ENCODE data around the gene HMCN2. TPM values are rescaled to one million over a fixed set of nuclear protein-coding genes. Genes with fewer than 3 reads are reported as not detected.

Gene HMCN2
- total and polyA plus RNA-seq, 2 donors (not counting 1 experiment from before 2014, with no cell fraction given), result 0.01 TPM; not detected in 1

DNA sequence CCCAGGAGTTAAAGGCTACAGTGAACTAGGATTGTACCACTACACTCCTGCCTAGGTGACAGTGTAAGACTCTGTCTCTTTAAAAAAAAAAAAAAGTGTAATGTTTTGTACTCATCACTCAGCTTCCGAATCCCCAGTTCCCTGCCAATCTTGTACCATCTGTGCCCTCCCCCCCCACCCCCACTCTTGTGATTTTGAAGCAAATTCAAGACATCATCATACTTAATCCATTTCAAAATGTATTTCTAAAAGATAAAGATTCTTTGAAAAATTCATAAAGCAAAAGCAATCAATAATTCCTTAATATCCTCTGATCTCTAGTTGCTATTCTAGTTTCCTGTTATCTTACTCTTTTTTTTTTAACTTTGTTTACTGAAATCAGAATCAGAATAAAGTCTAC lies 34.9 kb upstream of the HMCN2 start:
- Mint-ChIP-seq H3K27me3 (peaks cover 6% of the 10 kb centered on the region), H3K4me3 (no peak overlapping the region), H3K4me1 (no peaks in the 10 kb centered on the region), H3K27ac (no peak overlapping the region), H3K9me3 (ENCODE audit: insufficient read depth) (peaks cover 5% of the 10 kb centered on the region)
- no CpG with 5 or more reads among the region's 1 CpG for WGBS (ENCODE audit: insufficient coverage)
- DNase-seq (no peak), ATAC-seq (ENCODE audit: low read depth) (no peak)
- H3K27ac ChIP-seq (ENCODE audit: low read length in 2 of 2), result no peak overlapping the region
- H3K79me2 ChIP-seq (ENCODE audit: control insufficient read depth, insufficient read depth, low read length), result no peaks in the 10 kb centered on the region
- POLR2A ChIA-PET, result no interaction called here
- peaks cover 0 to 9% (median 0%) of the 10 kb centered on the region in 4 experiments for H3K27me3 ChIP-seq (replicated peaks in 1 of 4; ENCODE audit: control extremely low read depth in 1 of 4, control insufficient read depth in 3 of 4, insufficient read depth in 4 of 4, low read length in 3 of 4)
- H3K4me3 ChIP-seq (ENCODE audit: control extremely low read depth in 1 of 5, extremely low read depth in 1 of 5, insufficient read depth in 1 of 5, low read depth in 2 of 5, low read length in 4 of 5), result no peak overlapping the region
- H2AFZ ChIP-seq (ENCODE audit: insufficient read depth, low read depth, low read length, poor library complexity, severe bottlenecking), result no peak overlapping the region
- H4K20me1 ChIP-seq (ENCODE audit: control insufficient read depth, insufficient read depth, low read length, poor library complexity, severe bottlenecking), result no peaks in the 10 kb centered on the region
- no peaks in the 10 kb centered on the region for H3K36me3 ChIP-seq (replicated peaks in 1 of 2; ENCODE audit: control extremely low read depth in 1 of 2, control insufficient read depth in 1 of 2, extremely low read depth in 1 of 2, insufficient read depth in 2 of 2, low read length in 1 of 2)
- CTCF ChIA-PET, result interaction anchor here (0.8 to 1.5 kb wide), 3 partner anchors 119 to 123 kb away, joined by 3 to 5 read pairs (median 4); no protein-coding TSS in a partner anchor
- H3K9ac ChIP-seq (ENCODE audit: low read length), result no peak overlapping the region
- peaks cover 0 to under 1% of the 10 kb centered on the region in 2 donors for H3K4me1 ChIP-seq (ENCODE audit: control insufficient read depth in 2 of 2, insufficient read depth in 2 of 2, low read length in 2 of 2)
- intact Hi-C loops (cut with micrococcal nuclease), result no loop called here
- TF ChIP-seq, protein P1, sequence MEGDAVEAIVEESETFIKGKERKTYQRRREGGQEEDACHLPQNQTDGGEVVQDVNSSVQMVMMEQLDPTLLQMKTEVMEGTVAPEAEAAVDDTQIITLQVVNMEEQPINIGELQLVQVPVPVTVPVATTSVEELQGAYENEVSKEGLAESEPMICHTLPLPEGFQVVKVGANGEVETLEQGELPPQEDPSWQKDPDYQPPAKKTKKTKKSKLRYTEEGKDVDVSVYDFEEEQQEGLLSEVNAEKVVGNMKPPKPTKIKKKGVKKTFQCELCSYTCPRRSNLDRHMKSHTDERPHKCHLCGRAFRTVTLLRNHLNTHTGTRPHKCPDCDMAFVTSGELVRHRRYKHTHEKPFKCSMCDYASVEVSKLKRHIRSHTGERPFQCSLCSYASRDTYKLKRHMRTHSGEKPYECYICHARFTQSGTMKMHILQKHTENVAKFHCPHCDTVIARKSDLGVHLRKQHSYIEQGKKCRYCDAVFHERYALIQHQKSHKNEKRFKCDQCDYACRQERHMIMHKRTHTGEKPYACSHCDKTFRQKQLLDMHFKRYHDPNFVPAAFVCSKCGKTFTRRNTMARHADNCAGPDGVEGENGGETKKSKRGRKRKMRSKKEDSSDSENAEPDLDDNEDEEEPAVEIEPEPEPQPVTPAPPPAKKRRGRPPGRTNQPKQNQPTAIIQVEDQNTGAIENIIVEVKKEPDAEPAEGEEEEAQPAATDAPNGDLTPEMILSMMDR (IDR thresholded peaks at IDR 0.05), result no peak
- no peak for TF ChIP-seq EZH2 (IDR thresholded peaks at IDR 0.05; ENCODE audit: borderline replicate concordance, insufficient read depth, low read depth, low read length, poor library complexity, severe bottlenecking)
- peaks cover 0 to 26% (median 11%) of the 10 kb centered on the region in 3 donors for H3K9me3 ChIP-seq (ENCODE audit: control extremely low read depth in 1 of 3, control insufficient read depth in 2 of 3, insufficient read depth in 1 of 3, low read length in 2 of 3)
- no peak overlapping the region for H3K4me2 ChIP-seq (replicated peaks; ENCODE audit: low read depth, low read length, poor library complexity, severe bottlenecking)

- TF ChIP-seq, protein P1 (IDR thresholded peaks at IDR 0.05), result no peak
- no peak for TF ChIP-seq EZH2 (IDR thresholded peaks at IDR 0.05; ENCODE audit: borderline replicate concordance, insufficient read depth, low read depth, low read length, poor library complexity, severe bottlenecking)
- Histone ChIP-seq H3K27me3 (replicated peaks in 1 of 4; ENCODE audit: control extremely low read depth in 1 of 4, control insufficient read depth in 3 of 4, insufficient read depth in 4 of 4, low read length in 3 of 4) (peaks cover 0 to 11% (median 0%) of the 10 kb centered on the region in 4 experiments), H3K27ac (ENCODE audit: low read length in 2 of 2) (no peak overlapping the region), H3K4me3 (ENCODE audit: control extremely low read depth in 1 of 5, extremely low read depth in 1 of 5, insufficient read depth in 1 of 5, low read depth in 2 of 5, low read length in 4 of 5) (no peak overlapping the region), H2AFZ (ENCODE audit: insufficient read depth, low read depth, low read length, poor library complexity, severe bottlenecking) (no peak overlapping the region), H3K36me3 (replicated peaks in 1 of 2; ENCODE audit: control extremely low read depth in 1 of 2, control insufficient read depth in 1 of 2, extremely low read depth in 1 of 2, insufficient read depth in 2 of 2, low read length in 1 of 2) (no peaks in the 10 kb centered on the region), H3K9me3 (ENCODE audit: control extremely low read depth in 1 of 3, control insufficient read depth in 2 of 3, insufficient read depth in 1 of 3, low read length in 2 of 3) (peaks cover 0 to 11% (median 3%) of the 10 kb centered on the region in 3 donors), H3K9ac (ENCODE audit: low read length) (no peak overlapping the region), H3K79me2 (ENCODE audit: control insufficient read depth, insufficient read depth, low read length) (no peaks in the 10 kb centered on the region), H3K4me2 (replicated peaks; ENCODE audit: low read depth, low read length, poor library complexity, severe bottlenecking) (no peak overlapping the region), H4K20me1 (ENCODE audit: control insufficient read depth, insufficient read depth, low read length, poor library complexity, severe bottlenecking) (no peaks in the 10 kb centered on the region), H3K4me1 (ENCODE audit: control insufficient read depth in 2 of 2, insufficient read depth in 2 of 2, low read length in 2 of 2) (peaks cover 0 to 9% of the 10 kb centered on the region in 2 donors)
- DNase-seq, result no peak
- ChIA-PET POLR2A (no interaction called here), CTCF (interaction anchor here (0.8 to 0.9 kb wide), 3 partner anchors 9 to 126 kb away, joined by 3 to 5 read pairs (median 4); no protein-coding TSS in a partner anchor)
- ATAC-seq (ENCODE audit: low read depth), result no peak
- Mint-ChIP-seq H3K9me3 (ENCODE audit: insufficient read depth) (no peaks in the 10 kb centered on the region), H3K27ac (no peak overlapping the region), H3K27me3 (peaks cover 6% of the 10 kb centered on the region), H3K4me3 (no peak overlapping the region), H3K4me1 (peaks cover 6% of the 10 kb centered on the region)
- WGBS (ENCODE audit: insufficient coverage), result 92% methylated on average over 20 of the region's 27 CpGs
- intact Hi-C loops (cut with micrococcal nuclease), result no loop called here
Observed at GRCh38 chr9:130232899-130233586, 32.5 kb upstream of the HMCN2 start.
